ENCODE results near the gene ARFGEF3. TPM values are rescaled to one million over a fixed set of nuclear protein-coding genes. Genes with fewer than 3 reads are reported as not detected.

ARFGEF3 gene
- total and polyA plus RNA-seq, 2 donors (not counting 1 experiment from before 2014, with no cell fraction given) = not detected

GRCh38 chr6:138374230-138374629 lies 212.5 kb downstream of the ARFGEF3 start:
- ChIA-PET POLR2A (no interaction called here), CTCF (interaction anchor here (2.3 kb wide), 1 partner anchor 29 kb away, joined by 9 read pairs; the partner anchor contains the start of gene HEBP2)
- Histone ChIP-seq H3K9me3 (ENCODE audit: control extremely low read depth in 1 of 3, control insufficient read depth in 2 of 3, insufficient read depth in 1 of 3, low read length in 2 of 3) (no peaks in the 10 kb centered on the region), H3K27ac (ENCODE audit: low read length in 2 of 2) (no peak overlapping the region), H3K79me2 (ENCODE audit: control insufficient read depth, insufficient read depth, low read length) (no peaks in the 10 kb centered on the region), H3K4me3 (ENCODE audit: control extremely low read depth in 1 of 5, extremely low read depth in 1 of 5, insufficient read depth in 1 of 5, low read depth in 2 of 5, low read length in 4 of 5) (no peak overlapping the region), H3K27me3 (replicated peaks in 1 of 4; ENCODE audit: control extremely low read depth in 1 of 4, control insufficient read depth in 3 of 4, insufficient read depth in 4 of 4, low read length in 3 of 4) (no peaks in the 10 kb centered on the region), H3K36me3 (replicated peaks in 1 of 2; ENCODE audit: control extremely low read depth in 1 of 2, control insufficient read depth in 1 of 2, extremely low read depth in 1 of 2, insufficient read depth in 2 of 2, low read length in 1 of 2) (no peaks in the 10 kb centered on the region), H3K9ac (ENCODE audit: low read length) (no peak overlapping the region), H2AFZ (ENCODE audit: insufficient read depth, low read depth, low read length, poor library complexity, severe bottlenecking) (no peak overlapping the region), H4K20me1 (ENCODE audit: control insufficient read depth, insufficient read depth, low read length, poor library complexity, severe bottlenecking) (no peaks in the 10 kb centered on the region), H3K4me2 (replicated peaks; ENCODE audit: low read depth, low read length, poor library complexity, severe bottlenecking) (no peak overlapping the region), H3K4me1 (ENCODE audit: control insufficient read depth in 2 of 2, insufficient read depth in 2 of 2, low read length in 2 of 2) (no peaks in the 10 kb centered on the region)
- intact Hi-C loops (cut with micrococcal nuclease) = no loop called here
- no peak overlapping the region for H3K27ac Mint-ChIP-seq
- no peak for ATAC-seq (ENCODE audit: low read depth)
- H3K4me1 Mint-ChIP-seq = no peaks in the 10 kb centered on the region
- peaks cover 12% of the 10 kb centered on the region for H3K27me3 Mint-ChIP-seq
- TF ChIP-seq, protein P1, sequence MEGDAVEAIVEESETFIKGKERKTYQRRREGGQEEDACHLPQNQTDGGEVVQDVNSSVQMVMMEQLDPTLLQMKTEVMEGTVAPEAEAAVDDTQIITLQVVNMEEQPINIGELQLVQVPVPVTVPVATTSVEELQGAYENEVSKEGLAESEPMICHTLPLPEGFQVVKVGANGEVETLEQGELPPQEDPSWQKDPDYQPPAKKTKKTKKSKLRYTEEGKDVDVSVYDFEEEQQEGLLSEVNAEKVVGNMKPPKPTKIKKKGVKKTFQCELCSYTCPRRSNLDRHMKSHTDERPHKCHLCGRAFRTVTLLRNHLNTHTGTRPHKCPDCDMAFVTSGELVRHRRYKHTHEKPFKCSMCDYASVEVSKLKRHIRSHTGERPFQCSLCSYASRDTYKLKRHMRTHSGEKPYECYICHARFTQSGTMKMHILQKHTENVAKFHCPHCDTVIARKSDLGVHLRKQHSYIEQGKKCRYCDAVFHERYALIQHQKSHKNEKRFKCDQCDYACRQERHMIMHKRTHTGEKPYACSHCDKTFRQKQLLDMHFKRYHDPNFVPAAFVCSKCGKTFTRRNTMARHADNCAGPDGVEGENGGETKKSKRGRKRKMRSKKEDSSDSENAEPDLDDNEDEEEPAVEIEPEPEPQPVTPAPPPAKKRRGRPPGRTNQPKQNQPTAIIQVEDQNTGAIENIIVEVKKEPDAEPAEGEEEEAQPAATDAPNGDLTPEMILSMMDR (IDR thresholded peaks at IDR 0.05) = no peak
- no peak for TF ChIP-seq EZH2 (IDR thresholded peaks at IDR 0.05; ENCODE audit: borderline replicate concordance, insufficient read depth, low read depth, low read length, poor library complexity, severe bottlenecking)
- DNase-seq = no peak
- no peak overlapping the region for H3K4me3 Mint-ChIP-seq
- H3K9me3 Mint-ChIP-seq (ENCODE audit: insufficient read depth) = no peaks in the 10 kb centered on the region

DNA sequence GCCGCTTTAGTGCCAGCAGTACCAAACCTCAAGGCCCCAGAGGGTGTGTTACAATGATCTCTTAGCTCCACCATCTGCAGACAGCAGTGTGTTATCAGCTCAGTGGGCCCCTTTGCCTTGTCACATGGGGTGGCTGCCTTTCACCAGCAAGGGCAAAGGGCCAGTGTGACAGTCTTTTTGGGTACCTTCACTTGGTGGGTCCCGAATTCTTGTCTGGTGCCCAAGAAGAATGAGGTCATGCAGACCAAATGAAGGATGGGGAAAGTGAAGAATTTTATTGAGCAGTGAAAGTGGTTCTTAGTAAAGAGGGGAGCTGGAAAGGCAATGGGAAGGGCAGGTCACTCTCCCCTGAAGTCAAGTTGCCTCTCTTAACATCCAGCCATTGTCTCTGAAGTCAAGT lies 213.1 kb downstream of the ARFGEF3 start:
- TF ChIP-seq, protein P1 (IDR thresholded peaks at IDR 0.05) = no peak
- TF ChIP-seq EZH2 (IDR thresholded peaks at IDR 0.05; ENCODE audit: borderline replicate concordance, insufficient read depth, low read depth, low read length, poor library complexity, severe bottlenecking) = no peak
- no peak overlapping the region for H3K27ac ChIP-seq (ENCODE audit: low read length in 2 of 2)
- no peaks in the 10 kb centered on the region for H4K20me1 ChIP-seq (ENCODE audit: control insufficient read depth, insufficient read depth, low read length, poor library complexity, severe bottlenecking)
- no peaks in the 10 kb centered on the region for H3K79me2 ChIP-seq (ENCODE audit: control insufficient read depth, insufficient read depth, low read length)
- ATAC-seq (ENCODE audit: low read depth) = no peak
- no peak overlapping the region for H3K4me3 ChIP-seq (ENCODE audit: control extremely low read depth in 1 of 5, extremely low read depth in 1 of 5, insufficient read depth in 1 of 5, low read depth in 2 of 5, low read length in 4 of 5)
- ChIA-PET POLR2A (no interaction called here), CTCF (interaction anchor here (2.3 kb wide), 1 partner anchor 29 kb away, joined by 9 read pairs; the partner anchor contains the start of gene HEBP2)
- Mint-ChIP-seq H3K9me3 (ENCODE audit: insufficient read depth) (no peaks in the 10 kb centered on the region), H3K4me1 (no peaks in the 10 kb centered on the region), H3K4me3 (no peak overlapping the region), H3K27me3 (peaks cover 10% of the 10 kb centered on the region), H3K27ac (no peak overlapping the region)
- no peak overlapping the region for H3K9ac ChIP-seq (ENCODE audit: low read length)
- no peaks in the 10 kb centered on the region for H3K4me1 ChIP-seq (ENCODE audit: control insufficient read depth in 2 of 2, insufficient read depth in 2 of 2, low read length in 2 of 2)
- 94% methylated on average over 2 of the region's 2 CpGs for WGBS (ENCODE audit: insufficient coverage)
- no peak overlapping the region for H2AFZ ChIP-seq (ENCODE audit: insufficient read depth, low read depth, low read length, poor library complexity, severe bottlenecking)
- H3K4me2 ChIP-seq (replicated peaks; ENCODE audit: low read depth, low read length, poor library complexity, severe bottlenecking) = no peak overlapping the region
- H3K9me3 ChIP-seq (ENCODE audit: control extremely low read depth in 1 of 3, control insufficient read depth in 2 of 3, insufficient read depth in 1 of 3, low read length in 2 of 3) = no peaks in the 10 kb centered on the region
- no peaks in the 10 kb centered on the region for H3K27me3 ChIP-seq (replicated peaks in 1 of 4; ENCODE audit: control extremely low read depth in 1 of 4, control insufficient read depth in 3 of 4, insufficient read depth in 4 of 4, low read length in 3 of 4)
- H3K36me3 ChIP-seq (replicated peaks in 1 of 2; ENCODE audit: control extremely low read depth in 1 of 2, control insufficient read depth in 1 of 2, extremely low read depth in 1 of 2, insufficient read depth in 2 of 2, low read length in 1 of 2) = no peaks in the 10 kb centered on the region
- DNase-seq = no peak
- intact Hi-C loops (cut with micrococcal nuclease) = no loop called here
